Smooth muscle cell of the umbilical artery (primary cell): ENCODE results near the gene AP2M1. TPM values are rescaled to one million over a fixed set of nuclear protein-coding genes. Genes with fewer than 3 reads are reported as not detected.

ENCODE experiments used
- total RNA-seq: library from RNA; depleted of rRNA; stranded (reverse); fragments of >200 nt; gene quantifications from 2 replicates; pipeline ENCODE4 v1.2.3, GENCODE V29; 2014

Gene AP2M1
- 561 and 564 TPM in 2 replicates for total RNA-seq

GRCh38 chr3:184174646-184175492, at the start of gene AP2M1:
Gene AP2M1 (plus strand): TSS chr3:184174855. CDS start chr3:184176994, 2,139 bp downstream.

GRCh38 chr3:184135149-184135910, 39.3 kb upstream of the AP2M1 start, which contains the start of gene EIF2B5:
Gene EIF2B5 (plus strand): TSS chr3:184135358. CDS start chr3:184135386, 28 bp downstream.

DNA sequence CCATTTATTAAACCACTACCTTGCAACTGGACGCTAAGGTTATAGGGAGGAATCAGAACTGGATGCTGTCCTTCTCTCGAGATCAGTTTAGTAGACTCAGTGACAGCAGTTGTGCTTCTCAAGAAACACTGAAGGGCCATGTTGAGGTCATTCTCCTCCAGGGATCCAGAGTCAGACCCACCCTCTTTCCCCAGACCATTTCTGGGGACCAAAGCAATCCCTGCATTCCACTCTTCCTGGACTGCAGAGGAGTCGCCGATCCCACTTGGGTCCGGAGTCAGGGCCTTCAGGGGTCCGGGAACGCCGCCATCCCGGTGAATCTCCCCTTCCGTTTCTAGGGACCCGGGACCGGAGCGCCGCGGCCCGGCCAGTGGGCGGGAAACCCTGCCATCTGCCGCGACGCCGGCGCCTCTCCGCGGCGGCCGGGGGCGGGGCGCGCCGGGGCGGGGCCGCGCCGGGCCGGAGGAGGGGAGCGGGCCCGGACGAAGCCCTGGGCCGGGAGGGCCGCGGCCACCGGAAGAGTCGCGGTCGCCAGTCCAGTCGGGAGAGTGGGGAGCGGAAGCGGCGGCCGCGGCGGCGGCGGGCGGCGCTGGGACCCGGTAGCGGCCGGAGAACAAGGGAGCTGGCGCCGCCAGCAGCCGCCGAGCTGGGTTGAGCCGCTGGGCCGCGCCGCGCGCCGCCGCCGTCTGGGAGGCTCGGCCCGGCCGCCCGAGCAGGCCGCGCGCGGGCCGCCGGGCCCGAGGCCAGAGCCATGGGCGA, 19.6 kb upstream of the AP2M1 start, which contains the start of gene DVL3:
DVL3 (plus strand) TSS at position 493 of the 759 bp plus-strand sequence; CDS start at position 752, 259 bp downstream.

DNA sequence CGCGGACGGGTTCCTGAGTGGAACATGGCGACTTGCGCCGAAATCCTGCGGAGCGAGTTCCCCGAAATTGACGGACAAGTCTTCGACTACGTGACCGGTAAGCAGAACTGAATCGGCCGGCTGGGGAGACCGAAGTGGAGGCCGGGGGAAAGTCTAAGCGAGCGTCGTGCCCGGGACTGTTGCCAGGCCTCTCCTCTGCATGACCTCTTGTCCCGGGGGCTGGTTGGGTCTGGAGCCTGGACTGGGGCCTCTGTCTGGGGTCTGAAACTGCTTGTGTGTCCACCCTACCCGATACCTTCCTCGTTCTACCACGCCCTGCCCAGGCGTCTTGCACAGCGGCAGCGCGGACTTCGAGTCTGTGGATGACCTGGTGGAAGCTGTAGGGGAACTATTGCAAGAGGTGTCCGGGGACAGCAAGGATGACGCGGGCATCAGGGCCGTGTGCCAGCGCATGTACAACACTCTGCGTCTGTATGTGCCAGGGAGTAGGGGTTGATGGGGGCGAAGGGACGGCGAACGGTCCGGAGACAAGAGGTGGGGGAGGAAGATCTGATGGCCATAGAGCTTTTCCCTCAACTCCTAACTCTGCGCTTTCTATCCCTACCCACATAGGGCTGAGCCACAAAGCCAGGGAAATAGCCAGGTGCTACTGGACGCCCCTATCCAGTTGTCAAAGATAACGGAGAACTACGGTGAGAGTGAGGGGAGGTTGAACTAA, 11.7 kb downstream of the AP2M1 start, which contains the start of gene ABCF3:
ABCF3 (plus strand) TSS at position 16 of the 718 bp plus-strand sequence; CDS start at position 25, 9 bp downstream.

DNA sequence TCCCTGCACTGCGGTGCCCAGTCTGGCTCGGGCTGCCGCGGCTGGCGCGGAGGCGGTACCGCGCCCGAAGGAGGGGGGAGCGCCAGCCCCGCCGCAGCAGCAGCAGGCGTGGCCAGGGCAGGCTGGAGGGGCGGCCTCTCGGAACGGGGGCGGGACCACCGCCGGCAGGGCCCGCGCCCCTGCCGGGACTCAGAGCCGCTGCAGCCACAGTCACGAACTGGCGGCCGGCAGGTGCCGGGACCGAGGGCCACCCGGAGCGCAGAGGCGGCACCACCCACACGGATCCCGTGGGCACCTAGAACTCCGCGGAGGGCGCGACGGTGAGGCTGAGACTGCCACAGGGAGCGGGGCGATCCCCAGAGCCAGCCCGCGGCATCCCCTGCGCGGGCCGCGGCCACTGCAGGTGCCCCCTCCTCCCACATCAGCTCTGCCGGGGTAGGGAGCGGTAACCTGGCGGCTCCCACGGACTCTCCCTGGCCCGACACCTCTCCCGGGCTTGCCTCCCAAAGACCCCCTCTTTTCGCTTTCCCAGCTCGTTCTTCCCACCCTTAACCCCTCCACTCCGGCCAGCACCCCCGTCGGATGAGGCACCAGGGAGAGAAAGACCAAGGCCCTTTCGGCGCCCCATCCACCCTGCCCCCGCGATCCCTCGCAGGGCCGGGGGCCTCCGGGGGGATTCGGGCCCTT, 54.9 kb downstream of the AP2M1 start, which contains the start of gene VWA5B2:
VWA5B2 (plus strand) TSS at position 192 of the 687 bp plus-strand sequence. CDS start 944 bp downstream, outside the sequence.

Other genes with a start within 250 kb of the AP2M1 start
- 33.3 and 33.7 TPM in 2 replicates for gene ABCC5, start 157.0 kb upstream of the AP2M1 start, total RNA-seq
- not detected in 2 replicates for gene HTR3D, start 143.1 kb upstream of the AP2M1 start, total RNA-seq
- not detected in 2 replicates for gene HTR3C, start 121.8 kb upstream of the AP2M1 start, total RNA-seq
- not detected in 2 replicates for gene HTR3E, start 77.8 kb upstream of the AP2M1 start, total RNA-seq
- 25.2 and 29.4 TPM in 2 replicates for gene EIF2B5, start 39.5 kb upstream of the AP2M1 start, total RNA-seq
- gene DVL3, start 19.5 kb upstream of the AP2M1 start, total RNA-seq: 41.6 and 63.3 TPM in 2 replicates
- 42.1 and 49.6 TPM in 2 replicates for gene ABCF3, start 11.3 kb downstream of the AP2M1 start, total RNA-seq
- not detected in 2 replicates for gene VWA5B2, start 54.7 kb downstream of the AP2M1 start, total RNA-seq
- gene ALG3, start 74.1 kb downstream of the AP2M1 start, total RNA-seq: 41.1 and 49.0 TPM in 2 replicates
- gene EEF1AKMT4, start 74.8 kb downstream of the AP2M1 start, total RNA-seq: 2.4 and 4.2 TPM in 2 replicates
- gene CAMK2N2, start 86.7 kb downstream of the AP2M1 start, total RNA-seq: 0.37 TPM in 1 of 2 replicates, not detected in the other
- not detected in 2 replicates for gene ECE2, start 101.2 kb downstream of the AP2M1 start, total RNA-seq
- gene PSMD2, start 124.4 kb downstream of the AP2M1 start, total RNA-seq: 557 and 1,040 TPM in 2 replicates
- 258 and 495 TPM in 2 replicates for gene EIF4G1, start 139.8 kb downstream of the AP2M1 start, total RNA-seq
- gene FAM131A, start 162.7 kb downstream of the AP2M1 start, total RNA-seq: 21.4 and 38.7 TPM in 2 replicates
- 2.4 and 2.8 TPM in 2 replicates for gene CLCN2, start 186.8 kb downstream of the AP2M1 start, total RNA-seq
- 86.7 and 121 TPM in 2 replicates for gene POLR2H, start 186.9 kb downstream of the AP2M1 start, total RNA-seq
- gene THPO, start 203.4 kb downstream of the AP2M1 start, total RNA-seq: not detected in 2 replicates
- 0.55 and 0.59 TPM in 2 replicates for gene CHRD, start 205.2 kb downstream of the AP2M1 start, total RNA-seq